22Rv1 (cell line): ENCODE data around the gene TAOK3.

Experiments
- ZFX ChIP-seq: fragments of 450-650 bp; IDR thresholded peaks from 2 replicates; pipeline ENCODE4 v1.6.1; 2017; ENCODE audit warnings: antibody characterized with exemption, borderline replicate concordance
- TF ChIP-seq, protein P1 (sequence below): fragments of 450-650 bp; IDR thresholded peaks from 2 replicates; pipeline ENCODE4 v1.5.1; 2017; ENCODE audit warnings: mild to moderate bottlenecking

DNA sequence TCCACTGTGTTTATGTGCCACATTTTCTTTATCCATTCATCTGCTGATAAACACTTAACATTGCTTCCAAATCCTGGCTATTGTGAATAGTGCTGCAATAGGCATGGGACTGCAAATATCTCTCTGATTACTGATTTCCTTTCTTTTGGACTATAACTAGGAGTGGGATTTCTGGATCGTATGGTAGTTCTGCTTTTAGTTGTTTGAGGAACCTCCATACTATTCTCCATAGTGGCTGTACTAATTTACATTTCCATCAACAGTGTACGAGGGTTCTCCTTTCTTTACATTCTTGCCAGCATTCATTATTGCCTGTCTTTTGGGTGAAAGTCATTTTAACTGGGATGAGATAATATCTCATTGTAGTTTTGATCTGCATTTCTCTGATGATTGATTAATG, 47.6 kb downstream of the TAOK3 start:
- TF ChIP-seq, protein P1, sequence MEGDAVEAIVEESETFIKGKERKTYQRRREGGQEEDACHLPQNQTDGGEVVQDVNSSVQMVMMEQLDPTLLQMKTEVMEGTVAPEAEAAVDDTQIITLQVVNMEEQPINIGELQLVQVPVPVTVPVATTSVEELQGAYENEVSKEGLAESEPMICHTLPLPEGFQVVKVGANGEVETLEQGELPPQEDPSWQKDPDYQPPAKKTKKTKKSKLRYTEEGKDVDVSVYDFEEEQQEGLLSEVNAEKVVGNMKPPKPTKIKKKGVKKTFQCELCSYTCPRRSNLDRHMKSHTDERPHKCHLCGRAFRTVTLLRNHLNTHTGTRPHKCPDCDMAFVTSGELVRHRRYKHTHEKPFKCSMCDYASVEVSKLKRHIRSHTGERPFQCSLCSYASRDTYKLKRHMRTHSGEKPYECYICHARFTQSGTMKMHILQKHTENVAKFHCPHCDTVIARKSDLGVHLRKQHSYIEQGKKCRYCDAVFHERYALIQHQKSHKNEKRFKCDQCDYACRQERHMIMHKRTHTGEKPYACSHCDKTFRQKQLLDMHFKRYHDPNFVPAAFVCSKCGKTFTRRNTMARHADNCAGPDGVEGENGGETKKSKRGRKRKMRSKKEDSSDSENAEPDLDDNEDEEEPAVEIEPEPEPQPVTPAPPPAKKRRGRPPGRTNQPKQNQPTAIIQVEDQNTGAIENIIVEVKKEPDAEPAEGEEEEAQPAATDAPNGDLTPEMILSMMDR: no peak
- no peak for TF ChIP-seq ZFX
